RWPE2 (cell line): ENCODE results near the gene ABTB2.

Experiments
- ATAC-seq: fragments of 200-7000 bp; cut with Tn5 transposase; 3 replicates; pipeline ENCODE4 v1.9.1; 2021; ENCODE audit warnings: low read depth
- DNase-seq: peaks from one replicate; pipeline ENCODE4 v3.0.0-alpha.2; 2020; ENCODE audit warnings: low spot score
- H3K27ac ChIP-seq: fragments of 450-650 bp; 2 replicates; pipeline ENCODE4 v1.5.1; 2017; ENCODE audit warnings: mild to moderate bottlenecking; ENCODE audit not compliant: poor library complexity, severe bottlenecking
- H3K27me3 ChIP-seq: fragments of 250-450 bp; sonication (Bioruptor Pico); 2 replicates; pipeline ENCODE4 v1.5.1; 2021; ENCODE audit warnings: mild to moderate bottlenecking, moderate library complexity; ENCODE audit not compliant: insufficient read depth, poor library complexity, severe bottlenecking
- H3K36me3 ChIP-seq: fragments of 250-450 bp; sonication (Bioruptor Pico); 2 replicates; pipeline ENCODE4 v1.5.1; 2020; ENCODE audit warnings: low read depth, mild to moderate bottlenecking, moderate library complexity
- H3K4me1 ChIP-seq: fragments of 250-450 bp; sonication (Bioruptor Pico); 2 replicates; pipeline ENCODE4 v1.5.1; 2021; ENCODE audit warnings: mild to moderate bottlenecking, moderate library complexity; ENCODE audit not compliant: insufficient read depth, poor library complexity, severe bottlenecking
- H3K4me3 ChIP-seq: fragments of 250-450 bp; sonication (Bioruptor Pico); 2 replicates; pipeline ENCODE4 v1.5.1; 2021; ENCODE audit warnings: mild to moderate bottlenecking, moderate library complexity; ENCODE audit not compliant: severe bottlenecking
- H3K9me3 ChIP-seq: fragments of 250-450 bp; sonication (Bioruptor Pico); 2 replicates; pipeline ENCODE4 v1.5.1; 2021; ENCODE audit warnings: mild to moderate bottlenecking, moderate library complexity; ENCODE audit not compliant: severe bottlenecking
- CTCF ChIP-seq: fragments of 450-650 bp; IDR thresholded peaks from one replicate; pipeline ENCODE4 v1.5.1; 2017; ENCODE audit warnings: mild to moderate bottlenecking, moderate library complexity; ENCODE audit not compliant: poor library complexity, severe bottlenecking

The ABTB2 gene

GRCh38 chr11:34292546-34292945 is 65.3 kb downstream of the ABTB2 start:
- no peak overlapping the region for H3K4me3 ChIP-seq
- no peaks in the 10 kb centered on the region for H3K9me3 ChIP-seq
- no peaks in the 10 kb centered on the region for H3K36me3 ChIP-seq
- ATAC-seq (no peak), DNase-seq (no peak)
- H3K4me1 ChIP-seq, result no peaks in the 10 kb centered on the region
- no peak overlapping the region for H3K27ac ChIP-seq
- H3K27me3 ChIP-seq, result no peaks in the 10 kb centered on the region
- no peak for TF ChIP-seq CTCF

GRCh38 chr11:34292111-34292510 is 65.7 kb downstream of the ABTB2 start:
- H3K4me3 ChIP-seq, result no peak overlapping the region
- H3K27ac ChIP-seq, result no peak overlapping the region
- DNase-seq (no peak), ATAC-seq (no peak)
- no peak for TF ChIP-seq CTCF
- no peaks in the 10 kb centered on the region for H3K27me3 ChIP-seq
- H3K36me3 ChIP-seq, result no peaks in the 10 kb centered on the region
- H3K9me3 ChIP-seq, result no peaks in the 10 kb centered on the region
- no peaks in the 10 kb centered on the region for H3K4me1 ChIP-seq

DNA sequence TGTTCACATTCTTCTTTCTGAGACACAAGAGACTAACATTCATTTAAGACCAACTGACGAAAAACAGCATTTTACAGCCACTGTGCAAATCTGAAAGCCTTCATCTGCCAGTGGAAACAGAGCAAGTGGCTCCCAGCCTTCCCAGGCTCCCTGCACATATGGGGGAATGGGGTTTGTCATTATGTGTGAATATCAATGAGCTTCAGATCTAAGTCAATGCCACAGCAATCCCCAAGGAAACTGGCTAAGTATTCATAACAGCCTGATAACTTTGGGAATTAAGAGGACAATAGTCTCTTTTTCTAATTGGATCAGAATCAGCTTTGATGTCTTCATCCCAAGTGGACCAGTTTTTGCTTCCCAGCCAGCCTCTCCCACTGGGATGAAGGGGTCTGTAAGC is 66.9 kb downstream of the ABTB2 start:
- no peak for DNase-seq
- ATAC-seq, result no peak
- no peak for TF ChIP-seq CTCF
- no peak overlapping the region for H3K27ac ChIP-seq
- H3K27me3 ChIP-seq, result no peaks in the 10 kb centered on the region
- H3K9me3 ChIP-seq, result no peaks in the 10 kb centered on the region
- no peak overlapping the region for H3K4me3 ChIP-seq
- H3K4me1 ChIP-seq, result no peaks in the 10 kb centered on the region
- no peaks in the 10 kb centered on the region for H3K36me3 ChIP-seq

GRCh38 chr11:34288492-34288891 is 69.3 kb downstream of the ABTB2 start:
- no peak overlapping the region for H3K4me3 ChIP-seq
- H3K27ac ChIP-seq, result no peak overlapping the region
- H3K9me3 ChIP-seq, result no peaks in the 10 kb centered on the region
- no peak for DNase-seq
- no peak for TF ChIP-seq CTCF
- H3K36me3 ChIP-seq, result no peaks in the 10 kb centered on the region
- no peaks in the 10 kb centered on the region for H3K4me1 ChIP-seq
- ATAC-seq, result no peak
- H3K27me3 ChIP-seq, result no peaks in the 10 kb centered on the region

DNA sequence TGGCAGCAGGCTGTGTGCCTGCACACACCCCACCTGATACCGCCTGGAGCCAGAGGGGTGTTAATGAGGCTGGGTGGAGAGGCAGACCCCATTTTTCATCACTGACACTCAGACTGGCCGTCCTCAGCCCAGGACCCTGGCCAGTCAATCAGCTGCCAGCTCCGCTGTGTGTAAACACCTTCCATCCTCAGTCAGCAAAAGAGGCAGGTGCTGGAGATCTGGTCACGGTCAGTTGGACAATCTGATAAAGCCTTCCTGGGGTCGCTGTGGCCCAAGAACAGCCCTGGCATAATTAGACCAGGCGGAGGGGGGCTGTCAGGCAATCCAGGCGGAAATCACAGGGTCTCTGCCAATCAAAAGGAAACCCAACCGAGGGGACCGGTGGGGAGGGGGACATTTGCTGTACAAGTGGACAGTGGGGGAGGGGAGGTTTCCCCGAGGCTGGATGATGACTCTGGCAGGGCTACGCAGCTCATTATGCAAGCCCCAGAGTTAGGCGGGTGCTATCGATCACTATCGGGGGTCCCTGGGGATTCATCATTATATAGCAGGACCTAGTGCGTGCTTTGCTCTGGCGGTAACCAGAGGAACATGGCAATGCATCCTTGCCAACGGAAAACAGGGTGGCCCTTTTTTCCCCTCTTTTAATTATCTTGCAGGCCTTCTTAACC is 72.9 kb downstream of the ABTB2 start:
- Histone ChIP-seq H3K4me1 (no peaks in the 10 kb centered on the region), H3K27me3 (no peaks in the 10 kb centered on the region), H3K36me3 (no peaks in the 10 kb centered on the region), H3K4me3 (no peak overlapping the region), H3K9me3 (no peaks in the 10 kb centered on the region), H3K27ac (no peak overlapping the region)
- DNase-seq (no peak), ATAC-seq (no peak)
- no peak for TF ChIP-seq CTCF
